HG03442 (cell line): Measurements from ENCODE around the gene LCN1.

ENCODE experiments used
- ATAC-seq: cut with Tn5 transposase; IDR thresholded peaks from one replicate; pipeline ENCODE4 v1.9.1; 2021; ENCODE audit warnings: mild to moderate bottlenecking, moderate library complexity; ENCODE audit not compliant: unreplicated experiment

Gene LCN1

GRCh38 chr9:135488013-135488330 lies 33.3 kb upstream of the LCN1 start:
- no peak for ATAC-seq

GRCh38 chr9:135488527-135488926 lies 32.7 kb upstream of the LCN1 start:
- ATAC-seq, result no peak

- ATAC-seq, result no peak
Measured at GRCh38 chr9:135489188-135489906, 31.9 kb upstream of the LCN1 start.

- no peak for ATAC-seq
Measured at GRCh38 chr9:135490166-135490870, 30.9 kb upstream of the LCN1 start.

GRCh38 chr9:135490980-135491464 lies 30.2 kb upstream of the LCN1 start:
- ATAC-seq, result no peak

GRCh38 chr9:135491764-135492163 lies 29.5 kb upstream of the LCN1 start:
- no peak for ATAC-seq

- no peak for ATAC-seq
Measured at GRCh38 chr9:135492886-135493669, 28.2 kb upstream of the LCN1 start.

GRCh38 chr9:135494791-135495559 lies 26.3 kb upstream of the LCN1 start:
- ATAC-seq, result no peak

- no peak for ATAC-seq
Measured at GRCh38 chr9:135498381-135499126, 22.7 kb upstream of the LCN1 start.

GRCh38 chr9:135499326-135500070 lies 21.7 kb upstream of the LCN1 start:
- peak; percentile 40 for ATAC-seq

- ATAC-seq, result no peak
Measured at GRCh38 chr9:135500071-135500524, 21.1 kb upstream of the LCN1 start.

GRCh38 chr9:135500525-135501260 lies 20.5 kb upstream of the LCN1 start, which contains the start of gene MRPS2:
Gene MRPS2, plus strand, starts transcription at chr9:135500682. Its CDS starts 29 bp downstream, at chr9:135500711.
- ATAC-seq, result peak; percentile 74

GRCh38 chr9:135501261-135502167 lies 19.7 kb upstream of the LCN1 start:
- ATAC-seq, result no peak

GRCh38 chr9:135502168-135502872 lies 18.9 kb upstream of the LCN1 start:
- ATAC-seq, result no peak

- ATAC-seq, result no peak
Measured at GRCh38 chr9:135502873-135503321, 18.3 kb upstream of the LCN1 start.

GRCh38 chr9:135503371-135504261 lies 17.6 kb upstream of the LCN1 start:
- ATAC-seq, result no peak
